Breast epithelium (tissue), 3 donors: ENCODE data around the gene CAMTA1.

Experiments used
- CTCF ChIP-seq, 3 donors: fragments of 450-650 bp; IDR thresholded peaks; one replicate each; pipeline ENCODE4 v1.5.1; 2016 to 2017; ENCODE audit warnings: antibody characterized with exemption in 3 of 3, mild to moderate bottlenecking in 3 of 3, moderate library complexity in 3 of 3
- POLR2A ChIP-seq: fragments of 450-650 bp; IDR thresholded peaks from one replicate; pipeline ENCODE4 v1.6.1; 2016; ENCODE audit warnings: antibody characterized with exemption, mild to moderate bottlenecking, moderate library complexity
- POLR2AphosphoS5 ChIP-seq, 3 donors: sonication (generic); formaldehyde crosslinking; IDR thresholded peaks; one replicate each; pipeline ENCODE4 v1.6.1; 2017; ENCODE audit warnings: antibody characterized with exemption in 3 of 3

- TF ChIP-seq CTCF (IDR thresholded peaks at IDR 0.05) (no peak), POLR2AphosphoS5 (IDR thresholded peaks at IDR 0.05) (no peak), POLR2A (no peak)
These were observed 776.9 kb downstream of the CAMTA1 start for GRCh38 chr1:7561936-7562728.
